Measurements from ENCODE around the gene CFAP97.
A peak's percentile ranks its signal among the peaks of the same experiment; 100 is the strongest.

Gene CFAP97

GRCh38 chr4:185235119-185235842 lies 31.5 kb upstream of the CFAP97 start:
- no peak for TF ChIP-seq ZNF274 (IDR thresholded peaks at IDR 0.05; ENCODE audit: low read depth, low read length)
- no peak overlapping the region for H3K4me3 ChIP-seq (ENCODE audit: low read length)

GRCh38 chr4:185232370-185232769 lies 28.6 kb upstream of the CFAP97 start:
- no peak overlapping the region for H3K4me3 ChIP-seq (ENCODE audit: low read length)
- TF ChIP-seq ZNF274 (IDR thresholded peaks at IDR 0.05; ENCODE audit: low read depth, low read length): no peak

DNA sequence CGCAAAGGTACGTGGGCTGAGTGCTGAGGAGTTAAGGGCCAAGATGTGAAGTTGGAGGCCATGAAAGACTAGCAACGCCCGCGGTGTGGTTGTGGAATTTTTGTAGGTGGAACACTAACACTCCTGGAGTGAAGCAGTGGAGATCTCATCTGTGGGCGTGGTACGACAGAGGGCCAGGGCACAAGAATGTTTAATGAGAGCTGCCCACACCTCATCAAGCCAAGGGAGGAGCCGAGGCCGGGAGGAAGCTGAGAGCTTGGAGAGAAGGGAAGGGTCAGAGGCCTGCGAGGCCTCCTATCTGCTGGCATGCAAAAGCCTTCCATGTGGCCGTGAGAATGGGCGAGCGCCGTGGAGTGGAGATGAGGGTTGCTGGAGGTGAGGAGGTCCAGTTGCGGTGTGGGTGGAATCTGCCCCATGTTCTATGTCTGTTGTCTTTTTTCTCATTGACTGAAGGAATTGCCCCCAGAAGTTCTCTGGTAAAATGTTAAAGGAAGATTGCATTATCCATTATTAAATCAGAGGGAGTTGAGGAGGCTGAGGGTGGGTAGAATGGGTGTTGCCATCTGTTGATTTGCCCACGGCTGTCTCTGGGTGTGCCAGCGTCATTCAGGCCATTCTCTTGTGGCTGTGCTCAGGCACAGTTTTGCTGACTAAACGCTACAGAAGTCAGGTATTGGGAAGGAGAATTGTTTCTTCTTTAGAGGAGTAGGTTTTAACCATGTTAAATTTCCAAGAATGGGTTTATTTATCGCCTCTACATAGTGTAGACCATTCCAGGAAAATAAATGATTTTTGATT lies 25.4 kb upstream of the CFAP97 start:
- TF ChIP-seq ZNF274 (IDR thresholded peaks at IDR 0.05; ENCODE audit: low read depth, low read length): no peak
- H3K4me3 ChIP-seq (ENCODE audit: low read length): no peak overlapping the region

GRCh38 chr4:185227713-185228278 lies 24.0 kb upstream of the CFAP97 start:
- H3K4me3 ChIP-seq (ENCODE audit: low read length): no peak overlapping the region
- no peak for TF ChIP-seq ZNF274 (IDR thresholded peaks at IDR 0.05; ENCODE audit: low read depth, low read length)

GRCh38 chr4:185227131-185227551 lies 23.3 kb upstream of the CFAP97 start:
- TF ChIP-seq ZNF274 (IDR thresholded peaks at IDR 0.05; ENCODE audit: low read depth, low read length): no peak
- no peak overlapping the region for H3K4me3 ChIP-seq (ENCODE audit: low read length)

- H3K4me3 ChIP-seq (ENCODE audit: low read length): no peak overlapping the region
- no peak for TF ChIP-seq ZNF274 (IDR thresholded peaks at IDR 0.05; ENCODE audit: low read depth, low read length)
Measured at GRCh38 chr4:185225940-185226339, 22.1 kb upstream of the CFAP97 start.

DNA sequence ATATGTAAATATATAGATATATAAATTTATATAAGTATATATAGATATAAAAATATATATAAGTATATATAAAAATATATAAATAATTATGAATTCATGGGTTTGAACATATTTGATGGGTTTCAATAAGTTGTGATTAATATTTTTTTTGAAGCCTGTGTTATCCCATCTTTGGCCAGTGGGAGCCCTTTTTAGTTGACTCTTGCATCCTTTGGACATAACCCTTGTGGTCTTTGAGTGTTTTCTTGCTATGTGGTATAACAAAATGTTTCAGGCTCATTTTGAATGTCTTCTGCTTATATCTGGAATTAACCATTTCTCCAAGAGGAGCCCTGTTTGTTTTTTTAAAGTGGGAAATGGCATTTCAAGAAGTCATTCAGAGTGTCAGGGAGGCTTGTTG lies 20.8 kb upstream of the CFAP97 start:
- no peak overlapping the region for H3K4me3 ChIP-seq (ENCODE audit: low read length)
- no peak for TF ChIP-seq ZNF274 (IDR thresholded peaks at IDR 0.05; ENCODE audit: low read depth, low read length)

DNA sequence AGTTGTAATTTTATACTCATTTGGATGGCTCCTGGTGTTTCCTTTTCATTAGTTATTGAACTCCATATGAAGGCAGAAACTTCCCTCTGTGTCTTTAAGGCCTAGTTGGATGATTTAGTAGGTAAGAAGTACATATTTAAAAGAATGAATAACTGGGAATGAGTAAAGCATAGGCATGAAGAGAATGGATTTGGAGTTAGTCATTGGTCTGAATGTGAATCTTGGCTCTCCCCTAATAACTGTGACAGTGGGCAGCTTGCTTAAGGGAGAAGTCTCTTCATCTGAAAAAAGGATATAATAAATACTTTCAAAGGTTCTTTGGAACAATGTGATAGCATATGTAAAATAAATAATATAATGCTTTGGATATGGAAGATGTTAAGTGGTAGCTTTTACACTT lies 18.8 kb upstream of the CFAP97 start:
- H3K4me3 ChIP-seq (ENCODE audit: low read length): no peak overlapping the region
- no peak for TF ChIP-seq ZNF274 (IDR thresholded peaks at IDR 0.05; ENCODE audit: low read depth, low read length)

- H3K4me3 ChIP-seq (ENCODE audit: low read length): no peak overlapping the region
- no peak for TF ChIP-seq ZNF274 (IDR thresholded peaks at IDR 0.05; ENCODE audit: low read depth, low read length)
Measured at GRCh38 chr4:185221912-185222311, 18.1 kb upstream of the CFAP97 start.

- TF ChIP-seq ZNF274 (IDR thresholded peaks at IDR 0.05; ENCODE audit: low read depth, low read length): no peak
- H3K4me3 ChIP-seq (ENCODE audit: low read length): no peak overlapping the region
Measured at GRCh38 chr4:185221491-185221890, 17.7 kb upstream of the CFAP97 start.

GRCh38 chr4:185219551-185220344 lies 15.9 kb upstream of the CFAP97 start:
- no peak for TF ChIP-seq ZNF274 (IDR thresholded peaks at IDR 0.05; ENCODE audit: low read depth, low read length)
- peak overlapping the region; percentile 22; the same call in 1 of the 2 replicates for H3K4me3 ChIP-seq (ENCODE audit: low read length)

DNA sequence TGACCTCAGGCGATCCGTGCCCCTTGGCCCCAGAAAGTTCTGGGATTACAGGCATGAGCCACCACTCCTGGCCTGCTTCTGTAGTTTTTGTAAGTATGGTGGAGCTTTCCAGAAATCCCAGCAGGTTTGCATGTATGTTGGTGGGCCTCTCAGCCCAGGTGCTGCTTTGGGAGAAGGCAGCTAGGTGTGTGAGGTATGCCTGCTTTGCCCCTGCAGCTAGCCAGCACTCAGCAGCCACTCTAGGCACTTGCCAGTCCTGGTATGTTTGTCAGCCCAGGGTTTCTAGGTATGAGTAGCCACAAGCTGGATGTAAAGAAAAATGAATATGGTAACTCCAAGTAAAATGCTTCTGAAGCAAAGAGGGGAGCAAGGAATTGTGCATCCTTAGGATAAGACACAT lies 14.5 kb upstream of the CFAP97 start:
- no peak for TF ChIP-seq ZNF274 (IDR thresholded peaks at IDR 0.05; ENCODE audit: low read depth, low read length)
- no peak overlapping the region for H3K4me3 ChIP-seq (ENCODE audit: low read length)

DNA sequence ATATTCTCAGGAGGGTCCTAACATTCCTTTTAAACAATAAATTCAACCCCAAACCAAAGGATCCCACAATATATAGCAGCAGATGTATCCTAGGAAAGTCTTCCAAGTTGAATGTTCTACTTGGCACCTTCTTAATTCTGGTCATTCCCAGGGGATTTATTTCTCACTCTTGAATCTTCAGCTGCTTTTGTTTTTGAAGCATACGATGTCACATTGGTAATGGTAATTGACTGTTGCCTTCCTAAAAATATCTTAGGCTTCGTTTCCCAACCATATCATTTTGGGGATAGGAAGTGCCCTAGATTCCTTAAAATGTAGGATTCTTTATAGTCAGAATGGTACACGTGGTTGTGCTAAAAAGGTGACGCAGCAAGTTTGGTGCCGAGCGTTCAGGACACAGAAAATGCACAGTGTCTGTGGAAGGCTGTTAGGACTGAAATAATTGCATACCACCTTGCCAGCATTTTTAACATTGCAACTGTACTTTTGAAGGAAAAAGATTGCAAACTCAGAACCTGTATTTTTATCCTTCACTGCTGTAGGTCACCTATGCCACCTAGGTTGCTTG lies 13.7 kb upstream of the CFAP97 start:
- H3K4me3 ChIP-seq (ENCODE audit: low read length): no peak overlapping the region

GRCh38 chr4:185215261-185215660 lies 11.5 kb upstream of the CFAP97 start:
- H3K4me3 ChIP-seq (ENCODE audit: low read length): no peak overlapping the region
- TF ChIP-seq ZNF274 (IDR thresholded peaks at IDR 0.05; ENCODE audit: low read depth, low read length): no peak

More for the DNA sequence above, 13.7 kb upstream of the CFAP97 start:
- no peak for TF ChIP-seq ZNF274 (IDR thresholded peaks at IDR 0.05; ENCODE audit: low read depth, low read length)

Data from GM08714 (cell line).